HFF-Myc (cell line): ENCODE results near the gene SNRNP48.

Source experiments
- DNase-seq: peaks from one replicate; pipeline ENCODE4 v3.0.0-alpha.2; 2011; ENCODE audit warnings: low read depth; ENCODE audit errors: extremely low read depth
- H3K4me3 ChIP-seq: replicated peaks from 2 replicates; pipeline ENCODE4 v1.5.1; 2011; ENCODE audit warnings: low read depth, mild to moderate bottlenecking, control low read depth, low read length
- CTCF ChIP-seq: IDR thresholded peaks from 2 replicates; pipeline ENCODE4 v1.5.1; 2012; ENCODE audit warnings: mild to moderate bottlenecking, low read depth, low read length, control low read depth; ENCODE audit errors: missing control alignments

SNRNP48 gene

GRCh38 chr6:7559196-7559595 lies 30.8 kb upstream of the SNRNP48 start:
- TF ChIP-seq CTCF = no peak
- H3K4me3 ChIP-seq = no peak overlapping the region
- no peak for DNase-seq

GRCh38 chr6:7559651-7560385 lies 30.2 kb upstream of the SNRNP48 start:
- DNase-seq = no peak
- TF ChIP-seq CTCF = no peak
- no peak overlapping the region for H3K4me3 ChIP-seq

- no peak for TF ChIP-seq CTCF
- no peak for DNase-seq
Measured at GRCh38 chr6:7561153-7561964, 28.6 kb upstream of the SNRNP48 start.

GRCh38 chr6:7562769-7563168 lies 27.2 kb upstream of the SNRNP48 start:
- no peak for TF ChIP-seq CTCF
- no peak for DNase-seq
- H3K4me3 ChIP-seq = no peak overlapping the region

More at GRCh38 chr6:7561153-7561964, 28.6 kb upstream of the SNRNP48 start:
- no peak overlapping the region for H3K4me3 ChIP-seq

GRCh38 chr6:7566107-7566506 lies 23.9 kb upstream of the SNRNP48 start:
- DNase-seq = no peak
- no peak for TF ChIP-seq CTCF
- no peak overlapping the region for H3K4me3 ChIP-seq

- H3K4me3 ChIP-seq = no peak overlapping the region
- no peak for TF ChIP-seq CTCF
- DNase-seq = no peak
Measured at GRCh38 chr6:7566617-7567173, 23.3 kb upstream of the SNRNP48 start.
